ENCODE measurements around the gene LIMA1.
"Not testable (repeated sequence)": the region's sequence is repeated elsewhere in the genome, so short reads cannot be mapped to it uniquely, and the experiment has no call there.

The LIMA1 gene

GRCh38 chr12:50283229-50283923 is at the start of gene LIMA1:
Gene LIMA1, minus strand, starts transcription at chr12:50283520. Its CDS starts 34,769 bp downstream, at chr12:50248751.
- DNase-seq (ENCODE audit: low read depth in 2 of 2), result peak; percentile 90 to 93

DNA sequence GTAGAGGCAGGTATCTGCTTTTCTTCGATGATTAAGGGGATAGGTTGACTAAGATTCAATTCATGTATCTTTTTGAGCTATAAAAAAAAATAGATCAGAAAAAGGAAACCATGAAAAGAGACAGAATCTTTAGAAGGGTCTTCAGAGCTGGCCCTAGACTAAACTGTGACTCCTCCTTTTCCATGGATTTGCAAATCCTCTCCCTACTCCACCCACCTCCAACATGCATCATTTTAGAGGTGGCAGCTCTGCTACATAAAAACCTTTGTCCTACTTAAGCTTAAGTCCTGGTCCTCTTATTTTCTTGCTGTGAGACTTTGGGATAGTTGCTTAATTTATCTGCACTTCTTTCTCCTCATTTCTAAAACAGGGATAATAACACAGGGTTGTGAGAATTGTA is 48.4 kb upstream of the LIMA1 start:
- DNase-seq (ENCODE audit: low read depth in 2 of 2), result no peak

DNA sequence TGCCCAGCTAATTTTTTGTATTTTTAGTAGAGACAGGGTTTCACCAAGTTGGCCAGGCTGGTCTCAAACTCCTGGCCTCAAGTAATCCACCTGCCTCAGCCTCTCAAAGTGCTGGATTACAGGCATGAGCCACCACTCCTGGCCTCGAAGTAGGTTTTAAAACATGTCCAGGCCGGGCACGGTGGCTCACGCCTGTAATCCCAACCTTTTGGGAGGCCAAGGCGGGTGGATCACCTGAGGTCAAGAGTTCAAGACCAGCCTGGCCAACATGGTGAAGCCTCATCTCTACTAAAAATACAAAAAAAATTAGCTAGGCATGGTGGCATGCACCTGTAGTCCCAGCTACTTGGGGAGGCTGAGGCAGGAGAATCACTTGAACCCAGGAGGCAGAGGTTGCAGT is 45.3 kb upstream of the LIMA1 start:
- DNase-seq (ENCODE audit: low read depth in 2 of 2), result not testable (repeated sequence)

DNA sequence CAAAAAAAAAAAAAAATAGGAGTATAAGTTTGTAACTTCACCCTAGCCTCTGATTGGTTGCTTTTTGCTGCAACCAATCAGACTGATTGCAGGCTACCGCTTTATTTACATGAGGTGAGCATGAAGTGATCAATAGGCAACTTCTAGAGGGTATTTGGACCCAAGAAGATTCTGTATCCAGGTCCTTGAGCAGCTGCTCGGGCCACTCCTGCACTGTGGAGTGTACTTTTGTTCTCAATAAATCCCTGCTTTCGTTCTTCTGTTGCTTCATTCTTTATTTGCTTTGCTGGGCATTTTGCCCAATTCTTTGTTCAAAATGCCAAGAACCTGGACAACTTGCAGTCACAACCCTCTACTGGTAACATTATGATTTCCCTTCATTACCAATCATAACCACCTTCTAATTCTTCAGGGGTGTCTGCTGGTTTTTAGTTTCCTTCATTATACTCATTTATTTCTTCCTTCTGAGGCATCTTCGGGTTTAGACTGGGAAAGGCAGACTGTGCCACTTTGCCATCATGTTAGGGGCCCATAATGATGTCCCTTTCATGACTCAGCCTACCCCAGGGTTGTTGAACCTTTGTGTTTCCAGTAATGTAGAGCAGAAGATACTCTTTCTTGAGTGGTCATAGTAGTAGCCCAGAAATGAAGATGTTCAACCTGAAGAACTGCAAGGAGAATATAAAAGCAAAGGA is 43.4 kb upstream of the LIMA1 start:
- DNase-seq (ENCODE audit: low read depth in 2 of 2), result no peak

DNA sequence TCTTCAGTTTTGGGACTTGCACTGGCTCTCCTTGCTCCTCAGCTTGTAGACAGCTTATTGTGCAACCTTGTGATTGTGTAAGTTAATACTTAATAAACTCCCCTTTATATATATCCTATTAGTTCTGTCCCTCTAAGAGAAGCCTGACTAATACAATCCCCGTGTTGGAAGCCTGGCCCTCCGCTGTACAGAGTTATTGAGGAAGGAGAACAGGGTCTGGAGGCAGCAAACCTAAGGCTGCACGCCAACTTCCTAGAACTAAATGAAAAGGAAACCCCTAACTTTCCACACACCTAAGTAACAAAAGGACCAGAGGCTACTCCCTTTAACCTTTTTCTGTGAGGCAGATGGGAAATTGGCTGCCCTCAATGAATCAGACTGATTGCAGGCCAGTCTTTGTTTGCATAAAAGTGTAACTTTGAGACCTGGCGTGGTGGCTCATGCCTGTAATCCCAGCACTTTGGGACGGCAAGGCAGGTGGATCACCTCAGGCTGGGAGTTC is 42.6 kb upstream of the LIMA1 start:
- no peak for DNase-seq (ENCODE audit: low read depth in 2 of 2)

GRCh38 chr12:50324770-50325169 is 41.5 kb upstream of the LIMA1 start:
- not testable (repeated sequence) for DNase-seq (ENCODE audit: low read depth in 2 of 2)

- DNase-seq (ENCODE audit: low read depth in 2 of 2), result not testable (repeated sequence)
These were observed 40.8 kb upstream of the LIMA1 start for GRCh38 chr12:50324077-50324476.

DNA sequence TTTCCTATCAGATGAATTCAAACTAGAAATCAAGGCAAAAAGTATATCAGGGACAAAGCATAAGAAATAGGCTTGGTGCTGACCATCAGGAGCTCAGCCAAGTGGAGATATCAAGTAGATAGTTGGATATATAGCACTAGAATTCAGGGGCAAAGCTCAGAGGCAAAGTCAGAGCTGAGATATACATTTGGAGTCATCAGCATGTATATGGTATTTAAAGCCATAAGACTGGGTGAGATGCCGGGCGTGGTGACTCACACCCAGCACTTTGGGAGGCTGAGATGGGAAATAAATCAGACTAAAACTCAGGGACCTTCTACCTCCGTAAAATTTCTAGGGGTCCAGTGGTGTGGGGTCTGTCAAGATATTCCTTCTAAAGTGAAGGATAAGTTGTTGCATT is 38.9 kb upstream of the LIMA1 start:
- DNase-seq (ENCODE audit: low read depth in 2 of 2), result no peak

GRCh38 chr12:50317203-50317602 is 33.9 kb upstream of the LIMA1 start:
- no peak for DNase-seq (ENCODE audit: low read depth in 2 of 2)

GRCh38 chr12:50315803-50316202 is 32.5 kb upstream of the LIMA1 start:
- DNase-seq (ENCODE audit: low read depth in 2 of 2), result no peak

DNA sequence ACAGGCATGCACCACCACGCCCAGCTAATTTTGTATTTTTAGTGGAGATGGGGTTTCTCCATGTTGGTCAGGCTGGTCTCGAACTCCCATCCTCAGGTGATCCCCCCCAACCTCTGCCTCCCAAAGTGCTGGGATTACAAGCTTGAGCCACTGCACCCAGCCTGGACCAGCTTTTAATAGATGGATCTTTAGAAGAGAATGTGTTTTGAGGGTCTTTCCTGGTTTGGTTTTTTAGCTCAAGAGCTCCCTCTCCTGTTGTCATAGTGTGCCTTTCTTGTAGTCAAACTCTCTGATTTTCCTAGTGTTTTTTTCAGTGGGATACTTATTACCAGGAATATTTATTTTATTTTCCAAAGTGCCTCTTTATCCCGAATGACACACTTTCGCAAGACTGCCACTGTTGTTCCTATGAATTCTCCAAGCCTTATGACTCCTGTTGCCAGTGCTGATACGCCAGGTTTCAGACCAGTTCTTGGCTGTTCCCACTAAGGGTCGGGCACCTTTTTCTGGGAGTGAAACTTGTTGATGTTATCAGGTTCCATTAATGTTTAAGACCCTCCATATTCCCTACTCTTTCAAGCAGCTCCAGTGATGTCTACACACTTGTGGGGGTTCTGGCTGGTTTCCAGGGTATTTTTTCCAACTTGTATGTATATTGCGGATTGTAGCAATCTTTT is 31.5 kb upstream of the LIMA1 start:
- no peak for DNase-seq (ENCODE audit: low read depth in 2 of 2)

- not testable (repeated sequence) for DNase-seq (ENCODE audit: low read depth in 2 of 2)
These were observed 30.7 kb upstream of the LIMA1 start for GRCh38 chr12:50313971-50314370.

DNA sequence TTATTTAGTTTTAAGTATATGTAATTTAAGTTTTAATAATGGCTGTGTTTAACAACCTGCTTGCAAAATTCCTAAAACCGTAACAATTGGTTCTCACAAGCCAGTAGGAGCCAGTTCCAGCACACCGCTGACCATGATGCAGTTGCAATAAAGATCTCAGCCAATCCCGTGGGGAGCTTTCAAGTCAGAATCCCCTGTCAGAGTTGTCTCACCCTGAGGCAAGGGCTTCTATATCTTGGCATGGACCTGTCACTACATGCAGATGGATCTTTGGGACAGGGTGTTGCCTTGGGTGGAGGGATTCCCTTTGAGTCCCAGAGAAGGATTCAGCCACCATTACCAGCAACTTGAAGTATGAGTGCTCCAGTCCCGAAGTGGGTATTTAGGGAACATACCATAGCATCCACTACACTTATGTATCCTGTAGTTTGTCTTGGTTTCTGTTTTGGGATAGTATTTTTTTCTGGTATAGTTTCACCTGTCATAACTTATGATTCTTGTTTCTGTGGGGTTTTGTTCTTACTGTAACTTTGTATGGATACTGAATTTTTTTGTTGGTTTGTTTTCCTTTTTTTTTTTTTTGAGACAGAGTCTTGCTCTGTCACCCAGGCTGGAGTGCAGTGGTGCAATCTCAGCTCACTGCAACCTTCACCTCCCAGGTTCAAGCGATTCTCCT is 30.1 kb upstream of the LIMA1 start:
- no peak for DNase-seq (ENCODE audit: low read depth in 2 of 2)

GRCh38 chr12:50311858-50312609 is 28.7 kb upstream of the LIMA1 start:
- not testable (repeated sequence) for DNase-seq (ENCODE audit: low read depth in 2 of 2)

DNA sequence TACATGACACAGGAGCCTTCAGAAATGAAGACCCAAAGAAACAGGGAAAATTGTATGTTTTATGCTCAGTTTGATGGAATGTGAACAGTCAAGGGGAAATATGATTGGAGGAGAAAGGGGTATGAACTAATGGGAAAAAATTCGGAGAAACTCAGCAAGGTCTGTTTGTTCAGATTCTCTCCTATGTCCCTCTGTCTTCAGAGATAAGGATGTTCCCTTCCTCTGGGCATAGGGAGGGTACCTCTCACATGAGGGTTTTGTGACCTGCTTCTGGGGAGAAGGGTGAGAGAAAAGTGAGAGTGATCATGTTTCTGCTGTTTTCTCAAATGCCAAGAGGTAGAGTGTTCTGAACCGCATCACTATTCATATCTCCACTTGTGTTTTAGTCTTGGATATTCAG is 26.6 kb upstream of the LIMA1 start:
- DNase-seq (ENCODE audit: low read depth in 2 of 2), result no peak

DNA sequence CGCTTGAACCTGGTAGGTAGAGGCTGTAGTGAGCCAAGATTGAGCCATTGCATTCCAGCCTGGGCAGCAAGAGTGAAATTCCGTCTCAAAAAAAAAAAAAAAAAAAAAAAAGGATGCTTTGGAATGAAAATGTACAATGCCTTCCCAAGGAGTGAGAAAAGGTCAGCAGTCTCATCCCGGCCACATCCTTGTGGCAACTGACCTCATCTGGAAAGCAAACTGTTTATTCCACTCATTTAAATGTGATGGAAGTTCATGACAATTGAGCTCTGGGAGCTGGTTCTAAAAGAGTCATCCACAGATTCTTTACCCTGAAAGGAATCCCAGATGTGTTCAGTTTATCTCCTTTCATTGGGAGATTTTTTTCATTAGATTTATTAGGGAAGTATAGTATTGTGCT is 19.4 kb upstream of the LIMA1 start:
- no peak for DNase-seq (ENCODE audit: low read depth in 2 of 2)

DNA sequence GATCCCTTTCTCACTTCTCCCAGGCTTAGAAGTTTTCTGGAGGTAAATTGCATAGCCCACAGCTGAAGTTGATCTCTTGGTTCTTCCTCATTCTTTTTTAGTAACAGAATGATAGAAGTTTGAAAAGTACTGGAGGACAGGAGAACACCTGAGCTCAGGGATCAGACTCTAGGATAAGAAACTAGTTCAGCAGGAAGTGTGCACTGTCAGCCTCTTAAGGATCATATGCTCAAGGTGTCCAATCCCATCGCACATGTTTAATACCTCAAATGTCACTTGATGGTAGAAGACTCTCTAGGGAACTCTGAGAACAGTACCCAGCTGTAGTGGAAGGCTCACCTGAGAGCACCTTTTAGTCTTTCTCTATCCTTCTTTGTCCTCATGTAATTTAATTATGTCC is 14.7 kb upstream of the LIMA1 start:
- no peak for DNase-seq (ENCODE audit: low read depth in 2 of 2)

- DNase-seq (ENCODE audit: low read depth in 2 of 2), result no peak
These were observed 13.7 kb upstream of the LIMA1 start for GRCh38 chr12:50297027-50297426.

DNA sequence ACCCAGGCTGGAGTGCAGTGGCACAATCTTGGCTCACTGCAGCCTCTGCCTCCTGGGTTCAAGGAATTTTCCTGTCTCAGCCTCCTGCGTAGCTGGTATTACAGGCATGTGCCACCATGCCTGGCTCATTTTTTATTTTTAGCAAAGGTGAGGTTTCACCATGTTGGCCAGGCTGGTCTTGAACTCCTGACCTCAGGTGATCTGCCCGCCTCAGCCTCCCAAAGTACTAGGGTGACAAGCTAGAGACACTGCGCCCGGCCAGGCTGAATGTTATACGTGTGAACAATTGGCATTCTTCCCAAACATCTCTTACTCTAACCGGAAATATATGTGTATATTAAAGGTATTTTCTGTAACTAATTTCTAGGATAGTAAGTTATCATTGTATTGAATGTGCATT is 13.2 kb upstream of the LIMA1 start:
- DNase-seq (ENCODE audit: low read depth in 2 of 2), result no peak

- no peak for DNase-seq (ENCODE audit: low read depth in 2 of 2)
These were observed 8.1 kb upstream of the LIMA1 start for GRCh38 chr12:50291377-50291776.

- DNase-seq (ENCODE audit: low read depth in 2 of 2), result not testable (repeated sequence)
These were observed 7.4 kb upstream of the LIMA1 start for GRCh38 chr12:50290692-50291091.
